Measurements from ENCODE around the gene RUVBL1. TPM values are rescaled to one million over a fixed set of nuclear protein-coding genes. Genes with fewer than 3 reads are reported as not detected.

The RUVBL1 gene
- total RNA-seq, 2 experiments from 2014 or later = 5.6 to 7.7 TPM

DNA sequence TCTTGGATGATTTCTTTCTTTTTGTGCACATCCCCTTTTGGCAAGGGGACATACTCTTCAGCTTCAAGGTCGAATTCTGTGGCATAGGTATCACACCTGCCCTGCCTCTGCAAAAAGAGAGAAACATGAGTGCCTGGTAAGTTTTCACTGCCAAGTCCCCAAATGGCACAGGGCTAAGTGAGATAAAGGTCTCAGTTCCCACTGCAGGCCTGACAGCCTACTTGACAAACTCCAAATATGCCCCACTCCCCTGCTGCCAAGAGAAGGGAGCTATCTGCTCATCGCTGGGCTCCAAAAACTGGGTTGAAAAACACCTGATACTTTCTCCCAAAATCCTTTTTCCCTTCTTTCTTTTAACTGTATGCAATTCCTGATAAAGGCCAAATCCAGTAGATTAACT, 23.0 kb downstream of the RUVBL1 start:
- peaks cover 95% of the 10 kb centered on the region for H3K36me3 Mint-ChIP-seq (ENCODE audit: low read depth)
- no peaks in the 10 kb centered on the region for H3K9me3 ChIP-seq (ENCODE audit: control insufficient read depth in 1 of 2, insufficient read depth in 1 of 2, low read length in 2 of 2)
- no peaks in the 10 kb centered on the region for H3K4me1 Mint-ChIP-seq (ENCODE audit: low read depth)
- intact Hi-C loops (cut with DNase I, micrococcal nuclease) = no loop called here
- ChIA-PET POLR2A (no interaction called here), CTCF (no interaction called here)
- H3K4me3 Mint-ChIP-seq = no peak overlapping the region
- TF ChIP-seq, protein P1, sequence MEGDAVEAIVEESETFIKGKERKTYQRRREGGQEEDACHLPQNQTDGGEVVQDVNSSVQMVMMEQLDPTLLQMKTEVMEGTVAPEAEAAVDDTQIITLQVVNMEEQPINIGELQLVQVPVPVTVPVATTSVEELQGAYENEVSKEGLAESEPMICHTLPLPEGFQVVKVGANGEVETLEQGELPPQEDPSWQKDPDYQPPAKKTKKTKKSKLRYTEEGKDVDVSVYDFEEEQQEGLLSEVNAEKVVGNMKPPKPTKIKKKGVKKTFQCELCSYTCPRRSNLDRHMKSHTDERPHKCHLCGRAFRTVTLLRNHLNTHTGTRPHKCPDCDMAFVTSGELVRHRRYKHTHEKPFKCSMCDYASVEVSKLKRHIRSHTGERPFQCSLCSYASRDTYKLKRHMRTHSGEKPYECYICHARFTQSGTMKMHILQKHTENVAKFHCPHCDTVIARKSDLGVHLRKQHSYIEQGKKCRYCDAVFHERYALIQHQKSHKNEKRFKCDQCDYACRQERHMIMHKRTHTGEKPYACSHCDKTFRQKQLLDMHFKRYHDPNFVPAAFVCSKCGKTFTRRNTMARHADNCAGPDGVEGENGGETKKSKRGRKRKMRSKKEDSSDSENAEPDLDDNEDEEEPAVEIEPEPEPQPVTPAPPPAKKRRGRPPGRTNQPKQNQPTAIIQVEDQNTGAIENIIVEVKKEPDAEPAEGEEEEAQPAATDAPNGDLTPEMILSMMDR (IDR thresholded peaks at IDR 0.05) = no peak
- no peaks in the 10 kb centered on the region for H3K4me1 ChIP-seq (ENCODE audit: insufficient read depth, low read length)
- peaks cover 82% of the 10 kb centered on the region for H3K36me3 ChIP-seq (ENCODE audit: insufficient read depth, low read length)
- H3K27ac Mint-ChIP-seq = no peak overlapping the region
- no peaks in the 10 kb centered on the region for H3K27me3 Mint-ChIP-seq
- ATAC-seq (ENCODE audit: poor library complexity) (no peak), DNase-seq (no peak)
- H3K9me3 Mint-ChIP-seq = no peaks in the 10 kb centered on the region
- H3K27me3 ChIP-seq (ENCODE audit: control insufficient read depth in 1 of 2, insufficient read depth in 2 of 2, low read length in 2 of 2) = no peaks in the 10 kb centered on the region
- no peak overlapping the region for H3K4me3 ChIP-seq (ENCODE audit: low read length)
- H3K27ac ChIP-seq (ENCODE audit: low read depth in 1 of 2, low read length in 2 of 2) = no peak overlapping the region

DNA sequence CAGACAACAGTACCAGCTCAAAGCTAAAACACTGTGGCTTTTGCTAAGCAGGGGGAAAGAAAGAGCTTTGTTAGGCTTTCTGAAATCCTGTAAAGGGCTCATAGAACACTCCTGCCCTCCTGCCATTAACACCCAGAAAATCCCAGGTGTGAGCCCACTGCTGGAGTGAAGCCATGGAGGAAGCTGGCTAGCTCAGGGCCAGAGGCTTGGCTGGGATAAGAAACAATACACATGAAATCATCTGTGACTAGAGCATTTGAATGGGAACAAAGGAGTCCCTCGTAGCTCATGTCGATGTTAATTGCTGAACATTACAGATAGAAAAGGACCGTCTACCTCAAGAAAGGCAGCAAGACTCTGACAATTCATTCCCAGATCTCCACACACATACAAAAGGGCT, 23.5 kb downstream of the RUVBL1 start:
- Histone ChIP-seq H3K36me3 (ENCODE audit: insufficient read depth, low read length) (peaks cover 83% of the 10 kb centered on the region), H3K9me3 (ENCODE audit: control insufficient read depth in 1 of 2, insufficient read depth in 1 of 2, low read length in 2 of 2) (no peaks in the 10 kb centered on the region), H3K4me3 (ENCODE audit: low read length) (no peak overlapping the region), H3K27me3 (ENCODE audit: control insufficient read depth in 1 of 2, insufficient read depth in 2 of 2, low read length in 2 of 2) (no peaks in the 10 kb centered on the region), H3K4me1 (ENCODE audit: insufficient read depth, low read length) (no peaks in the 10 kb centered on the region), H3K27ac (ENCODE audit: low read depth in 1 of 2, low read length in 2 of 2) (no peak overlapping the region)
- Mint-ChIP-seq H3K4me1 (ENCODE audit: low read depth) (peaks cover 2% of the 10 kb centered on the region), H3K27me3 (no peaks in the 10 kb centered on the region), H3K27ac (no peak overlapping the region), H3K9me3 (no peaks in the 10 kb centered on the region), H3K36me3 (ENCODE audit: low read depth) (peaks cover 96% of the 10 kb centered on the region), H3K4me3 (no peak overlapping the region)
- no peak for DNase-seq
- CTCF ChIA-PET = no interaction called here
- POLR2A ChIA-PET = no interaction called here
- ATAC-seq (ENCODE audit: poor library complexity) = no peak
- TF ChIP-seq, protein P1 (IDR thresholded peaks at IDR 0.05) = no peak
- intact Hi-C loops (cut with DNase I, micrococcal nuclease) = no loop called here

DNA sequence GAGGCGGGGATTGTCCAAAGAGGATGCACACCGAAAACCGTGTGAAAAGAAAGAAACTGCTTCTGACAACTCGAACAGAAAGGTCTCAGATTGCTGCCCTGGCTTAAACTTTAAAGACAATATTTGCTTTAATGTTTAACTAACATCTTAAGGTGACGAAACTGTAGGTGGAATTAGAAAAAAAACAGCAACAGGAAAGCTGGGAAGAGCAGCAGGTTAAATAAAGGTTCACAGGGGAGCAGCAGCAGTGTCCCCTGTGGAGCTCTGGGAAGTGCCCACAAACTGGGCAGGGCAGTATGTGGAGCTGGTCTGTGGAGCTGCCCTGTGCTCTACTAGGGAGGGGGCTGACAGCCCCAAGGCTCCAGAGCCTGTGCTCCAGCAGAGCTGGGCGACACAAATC, 25.4 kb downstream of the RUVBL1 start:
- peaks cover 7% of the 10 kb centered on the region for H3K4me1 Mint-ChIP-seq (ENCODE audit: low read depth)
- H3K27ac ChIP-seq (ENCODE audit: low read depth in 1 of 2, low read length in 2 of 2) = no peak overlapping the region
- ATAC-seq (ENCODE audit: poor library complexity) (no peak), DNase-seq (no peak)
- H3K9me3 ChIP-seq (ENCODE audit: control insufficient read depth in 1 of 2, insufficient read depth in 1 of 2, low read length in 2 of 2) = no peaks in the 10 kb centered on the region
- POLR2A ChIA-PET = no interaction called here
- no peaks in the 10 kb centered on the region for H3K4me1 ChIP-seq (ENCODE audit: insufficient read depth, low read length)
- peaks cover 85% of the 10 kb centered on the region for H3K36me3 ChIP-seq (ENCODE audit: insufficient read depth, low read length)
- intact Hi-C loops (cut with DNase I, micrococcal nuclease) = loop anchor here (5.0 to 10.0 kb wide), 2 partner anchors 127 to 324 kb away; no protein-coding TSS in a partner anchor
- CTCF ChIA-PET = interaction anchor here (5.2 kb wide), 1 partner anchor 35 kb away, joined by 61 read pairs; no protein-coding TSS in a partner anchor
- H3K4me3 Mint-ChIP-seq = no peak overlapping the region
- H3K27ac Mint-ChIP-seq = no peak overlapping the region
- H3K27me3 ChIP-seq (ENCODE audit: control insufficient read depth in 1 of 2, insufficient read depth in 2 of 2, low read length in 2 of 2) = no peaks in the 10 kb centered on the region
- no peaks in the 10 kb centered on the region for H3K9me3 Mint-ChIP-seq
- TF ChIP-seq, protein P1 (IDR thresholded peaks at IDR 0.05) = no peak
- peaks cover 96% of the 10 kb centered on the region for H3K36me3 Mint-ChIP-seq (ENCODE audit: low read depth)
- H3K4me3 ChIP-seq (ENCODE audit: low read length) = no peak overlapping the region
- no peaks in the 10 kb centered on the region for H3K27me3 Mint-ChIP-seq
